Measurements from ENCODE around the gene NT5C2.
A peak's percentile ranks its signal among the peaks of the same experiment; 100 is the strongest.

Gene NT5C2

GRCh38 chr10:103193107-103193819 is at the start of gene NT5C2:
TSS of gene NT5C2 (minus strand) at chr10:103193272. CDS start at chr10:103174958, 18,314 bp downstream.
- Histone ChIP-seq H3K36me3 (no peaks in the 10 kb centered on the region; the same call in 1 of the 2 replicates), H3K27me3 (ENCODE audit: insufficient read depth, low read depth, severe bottlenecking) (no peaks in the 10 kb centered on the region), H3K9me3 (ENCODE audit: severe bottlenecking) (no peaks in the 10 kb centered on the region), H3K27ac (peak within 1 kb of the TSS; percentile 75), H3K4me3 (ENCODE audit: low read depth, low read length) (peak within 1 kb of the TSS; percentile 87)
- DNase-seq: peak; percentile 79
- TF ChIP-seq, protein P1, sequence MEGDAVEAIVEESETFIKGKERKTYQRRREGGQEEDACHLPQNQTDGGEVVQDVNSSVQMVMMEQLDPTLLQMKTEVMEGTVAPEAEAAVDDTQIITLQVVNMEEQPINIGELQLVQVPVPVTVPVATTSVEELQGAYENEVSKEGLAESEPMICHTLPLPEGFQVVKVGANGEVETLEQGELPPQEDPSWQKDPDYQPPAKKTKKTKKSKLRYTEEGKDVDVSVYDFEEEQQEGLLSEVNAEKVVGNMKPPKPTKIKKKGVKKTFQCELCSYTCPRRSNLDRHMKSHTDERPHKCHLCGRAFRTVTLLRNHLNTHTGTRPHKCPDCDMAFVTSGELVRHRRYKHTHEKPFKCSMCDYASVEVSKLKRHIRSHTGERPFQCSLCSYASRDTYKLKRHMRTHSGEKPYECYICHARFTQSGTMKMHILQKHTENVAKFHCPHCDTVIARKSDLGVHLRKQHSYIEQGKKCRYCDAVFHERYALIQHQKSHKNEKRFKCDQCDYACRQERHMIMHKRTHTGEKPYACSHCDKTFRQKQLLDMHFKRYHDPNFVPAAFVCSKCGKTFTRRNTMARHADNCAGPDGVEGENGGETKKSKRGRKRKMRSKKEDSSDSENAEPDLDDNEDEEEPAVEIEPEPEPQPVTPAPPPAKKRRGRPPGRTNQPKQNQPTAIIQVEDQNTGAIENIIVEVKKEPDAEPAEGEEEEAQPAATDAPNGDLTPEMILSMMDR (IDR thresholded peaks at IDR 0.05; ENCODE audit: low read depth, low read length): no peak

DNA sequence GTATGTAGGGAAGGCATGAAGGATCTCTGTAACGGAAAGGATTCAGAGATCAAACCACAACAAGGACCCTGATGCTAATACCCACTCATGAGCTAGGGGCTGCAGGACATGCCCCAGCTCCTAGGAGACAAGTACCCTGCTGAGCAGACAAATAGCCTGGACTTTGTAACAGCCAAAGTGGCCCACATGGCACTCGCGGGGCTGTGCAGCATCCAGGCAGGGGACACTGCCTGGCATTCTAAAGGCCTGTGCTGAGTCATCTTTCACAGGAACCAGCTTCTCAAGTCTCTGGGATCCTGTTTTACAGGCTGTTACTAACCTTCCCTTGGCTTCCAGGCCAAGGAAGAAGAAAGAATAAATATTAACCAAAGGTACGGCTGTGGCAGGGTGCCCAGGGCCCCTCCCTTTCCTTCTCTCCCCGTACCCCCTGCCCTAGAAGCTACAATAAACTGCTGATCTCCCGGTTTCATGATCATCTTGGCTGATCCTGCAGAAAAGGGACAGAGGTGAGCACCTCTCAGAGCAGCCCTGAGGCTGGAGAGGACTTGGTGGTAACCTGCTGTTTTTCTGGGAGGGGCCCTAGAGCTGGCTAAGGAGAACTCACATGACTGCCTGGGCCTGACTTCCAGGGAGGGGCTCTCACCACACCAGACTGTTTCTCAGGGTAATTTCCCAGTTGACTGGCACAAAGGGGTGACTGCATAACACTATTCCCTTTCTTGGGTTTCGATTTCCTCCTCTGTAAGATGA is 48.4 kb upstream of the NT5C2 start:
- no peaks in the 10 kb centered on the region for H3K27me3 ChIP-seq (ENCODE audit: insufficient read depth, low read depth, severe bottlenecking)
- no peaks in the 10 kb centered on the region for H3K9me3 ChIP-seq (ENCODE audit: severe bottlenecking)
- TF ChIP-seq, protein P1 (IDR thresholded peaks at IDR 0.05; ENCODE audit: low read depth, low read length): no peak
- no peaks in the 10 kb centered on the region for H3K36me3 ChIP-seq
- no peak for DNase-seq
- no peak overlapping the region for H3K4me3 ChIP-seq (ENCODE audit: low read depth, low read length)
- H3K27ac ChIP-seq: no peak overlapping the region

- peak; percentile 48 for DNase-seq
- no peaks in the 10 kb centered on the region for H3K27me3 ChIP-seq (ENCODE audit: insufficient read depth, low read depth, severe bottlenecking)
- no peaks in the 10 kb centered on the region for H3K36me3 ChIP-seq
- TF ChIP-seq, protein P1 (IDR thresholded peaks at IDR 0.05; ENCODE audit: low read depth, low read length): peak; percentile 55
- no peak overlapping the region for H3K27ac ChIP-seq
- H3K4me3 ChIP-seq (ENCODE audit: low read depth, low read length): no peak overlapping the region
- H3K9me3 ChIP-seq (ENCODE audit: severe bottlenecking): no peaks in the 10 kb centered on the region
These were observed 45.6 kb upstream of the NT5C2 start for GRCh38 chr10:103238506-103239252.

DNA sequence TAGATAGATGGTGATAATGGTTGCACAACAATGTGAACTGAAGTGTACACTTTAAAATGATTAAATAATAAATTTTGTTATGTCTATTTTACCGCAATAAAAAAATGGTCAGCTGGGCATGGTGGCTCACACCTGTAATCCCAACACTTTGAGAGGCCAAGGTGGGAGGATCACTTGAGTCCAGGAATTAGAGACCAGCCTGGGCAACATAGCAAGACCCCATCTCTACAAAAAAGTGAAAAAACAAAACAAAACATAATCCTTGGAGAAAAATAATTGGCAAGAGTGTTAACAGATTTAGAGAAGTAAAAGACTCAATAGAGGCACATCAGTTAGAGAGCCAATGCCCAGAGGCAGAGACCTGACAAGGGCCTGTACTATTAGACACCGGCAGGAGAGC is 42.7 kb upstream of the NT5C2 start:
- no peaks in the 10 kb centered on the region for H3K27me3 ChIP-seq (ENCODE audit: insufficient read depth, low read depth, severe bottlenecking)
- no peak for DNase-seq
- H3K9me3 ChIP-seq (ENCODE audit: severe bottlenecking): no peaks in the 10 kb centered on the region
- no peaks in the 10 kb centered on the region for H3K36me3 ChIP-seq
- H3K27ac ChIP-seq: no peak overlapping the region
- TF ChIP-seq, protein P1 (IDR thresholded peaks at IDR 0.05; ENCODE audit: low read depth, low read length): no peak
- H3K4me3 ChIP-seq (ENCODE audit: low read depth, low read length): no peak overlapping the region

DNA sequence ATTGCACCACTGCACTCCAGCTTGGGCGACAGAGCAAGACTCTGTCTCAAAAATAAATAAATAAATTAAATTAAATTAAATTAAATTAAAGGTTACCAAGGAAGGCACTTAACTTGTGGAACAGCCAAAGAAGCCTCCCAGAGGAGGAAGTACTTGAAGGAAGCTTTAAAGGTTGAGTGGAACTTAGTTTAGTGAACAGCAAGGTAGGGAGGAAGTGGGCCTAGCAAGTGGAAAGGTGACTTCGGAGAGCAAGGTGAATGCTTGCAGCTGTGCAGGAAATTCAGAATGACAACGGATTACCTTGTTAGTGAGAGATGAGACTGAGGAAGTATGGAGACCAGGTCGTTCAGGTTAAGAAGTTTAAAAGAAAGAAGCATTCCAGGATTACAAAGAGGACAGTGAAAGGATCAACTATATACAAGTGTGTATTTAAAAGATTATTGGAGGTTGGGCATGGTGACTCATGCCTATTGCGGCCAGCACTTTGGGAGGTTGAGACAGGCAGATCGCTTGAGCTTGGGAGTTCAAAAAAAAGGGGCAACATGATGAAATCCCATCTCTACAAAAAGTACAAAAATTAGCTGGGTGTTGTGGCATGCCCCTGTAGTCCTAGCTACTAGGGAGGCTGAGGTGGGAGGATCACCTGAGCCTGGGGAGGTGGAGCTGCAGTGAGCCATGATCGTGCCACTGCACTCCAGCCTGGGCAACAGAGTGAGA is 39.9 kb upstream of the NT5C2 start:
- no peak overlapping the region for H3K4me3 ChIP-seq (ENCODE audit: low read depth, low read length)
- H3K27ac ChIP-seq: no peak overlapping the region

More for the DNA sequence above, 39.9 kb upstream of the NT5C2 start:
- Histone ChIP-seq H3K9me3 (ENCODE audit: severe bottlenecking) (no peaks in the 10 kb centered on the region), H3K36me3 (no peaks in the 10 kb centered on the region), H3K27me3 (ENCODE audit: insufficient read depth, low read depth, severe bottlenecking) (no peaks in the 10 kb centered on the region)
- peak; percentile 21 for DNase-seq
- TF ChIP-seq, protein P1 (IDR thresholded peaks at IDR 0.05; ENCODE audit: low read depth, low read length): no peak

All from WERI-Rb-1 (cell line).